ENCODE results near the gene ANKLE1. TPM values are rescaled to one million over a fixed set of nuclear protein-coding genes. Genes with fewer than 3 reads are reported as not detected.

ANKLE1 gene
- total RNA-seq, 1 donor from 2014 or later, result 7.3 TPM

DNA sequence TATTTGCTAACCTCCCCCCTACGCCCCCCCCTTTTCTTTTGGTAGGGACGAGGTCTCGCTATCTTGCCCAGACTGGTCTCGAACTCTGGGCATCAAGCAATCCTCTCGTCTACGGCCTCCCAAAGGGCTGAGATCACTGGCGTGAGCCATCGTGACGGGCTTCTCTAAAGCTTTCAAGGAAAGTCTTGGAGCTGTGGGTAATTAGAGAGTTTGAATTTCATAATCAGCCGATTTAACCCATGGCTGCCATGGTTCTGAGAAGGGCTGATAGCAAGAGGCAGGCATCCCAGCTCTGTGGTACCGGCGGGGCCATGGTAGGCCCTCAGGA lies 22.2 kb downstream of the ANKLE1 start:
- intact Hi-C loops (cut with micrococcal nuclease), result loop anchor here (1.0 kb wide), 1 partner anchor 12 kb away; no protein-coding TSS in a partner anchor

- intact Hi-C loops (cut with micrococcal nuclease), result loop anchor here (1.0 kb wide), 1 partner anchor 37 kb away; the partner anchor contains the start of gene BABAM1
These were observed 22.9 kb downstream of the ANKLE1 start for GRCh38 chr19:17304386-17305215.

GRCh38 chr19:17305216-17305516 lies 23.5 kb downstream of the ANKLE1 start:
- intact Hi-C loops (cut with micrococcal nuclease), result loop anchor here (1.0 kb wide), 1 partner anchor 38 kb away; the partner anchor contains the start of gene BABAM1

GRCh38 chr19:17305517-17306284 lies 24.0 kb downstream of the ANKLE1 start, which contains the start of gene MRPL34:
Gene MRPL34, plus strand, starts transcription at chr19:17305872. Its CDS starts 21 bp downstream, at chr19:17305893.
- intact Hi-C loops (cut with micrococcal nuclease), result loop anchor here (1.0 kb wide), 1 partner anchor 38 kb away; the partner anchor contains the start of gene BABAM1

- intact Hi-C loops (cut with micrococcal nuclease), result no loop called here
These were observed 24.6 kb downstream of the ANKLE1 start for GRCh38 chr19:17306285-17306714.

DNA sequence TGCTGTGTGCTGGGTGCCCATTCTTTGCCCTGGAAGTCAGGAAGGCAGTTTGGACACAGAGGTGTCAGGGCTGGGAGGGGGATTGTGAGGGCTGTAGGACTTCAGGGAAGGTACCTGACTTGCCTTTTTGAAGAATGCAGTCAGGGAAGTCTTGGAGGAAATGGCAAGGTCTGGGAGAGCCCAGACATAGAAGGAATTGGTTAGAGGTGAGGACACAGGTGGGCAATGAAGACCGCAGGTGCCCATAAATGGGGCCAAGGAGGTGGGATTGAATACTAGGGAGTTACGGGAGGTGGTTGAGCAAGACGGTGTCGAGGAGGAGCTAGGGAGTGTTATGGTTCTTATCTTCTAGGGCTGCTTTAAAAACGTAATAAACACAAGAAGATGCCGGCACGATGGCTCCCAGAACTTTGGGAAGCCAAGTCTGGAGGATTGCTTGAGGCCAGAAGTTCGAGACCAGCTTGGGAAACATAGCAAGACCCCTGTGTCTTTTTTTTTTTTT lies 26.2 kb downstream of the ANKLE1 start:
- intact Hi-C loops (cut with micrococcal nuclease), result loop anchor here (2.0 kb wide), 1 partner anchor 15 kb away; no protein-coding TSS in a partner anchor

- intact Hi-C loops (cut with micrococcal nuclease), result loop anchor here (1.0 to 2.0 kb wide), 4 partner anchors 17 to 110 kb away; partner anchors contain the start of genes BABAM1 and GTPBP3
These were observed 27.7 kb downstream of the ANKLE1 start, which contains the start of gene DDA1 for GRCh38 chr19:17309198-17309964. Gene DDA1, plus strand, starts transcription at chr19:17309563. Its CDS starts 92 bp downstream, at chr19:17309655.

GRCh38 chr19:17309965-17310461 lies 28.3 kb downstream of the ANKLE1 start:
- intact Hi-C loops (cut with micrococcal nuclease), result loop anchor here (1.0 to 2.0 kb wide), 4 partner anchors 17 to 109 kb away; partner anchors contain the start of genes BABAM1 and GTPBP3

GRCh38 chr19:17311455-17312188 lies 29.9 kb downstream of the ANKLE1 start:
- intact Hi-C loops (cut with micrococcal nuclease), result no loop called here

- intact Hi-C loops (cut with micrococcal nuclease), result no loop called here
These were observed 30.8 kb downstream of the ANKLE1 start for GRCh38 chr19:17312189-17313113.

GRCh38 chr19:17314007-17314593 lies 32.4 kb downstream of the ANKLE1 start:
- intact Hi-C loops (cut with micrococcal nuclease), result no loop called here

DNA sequence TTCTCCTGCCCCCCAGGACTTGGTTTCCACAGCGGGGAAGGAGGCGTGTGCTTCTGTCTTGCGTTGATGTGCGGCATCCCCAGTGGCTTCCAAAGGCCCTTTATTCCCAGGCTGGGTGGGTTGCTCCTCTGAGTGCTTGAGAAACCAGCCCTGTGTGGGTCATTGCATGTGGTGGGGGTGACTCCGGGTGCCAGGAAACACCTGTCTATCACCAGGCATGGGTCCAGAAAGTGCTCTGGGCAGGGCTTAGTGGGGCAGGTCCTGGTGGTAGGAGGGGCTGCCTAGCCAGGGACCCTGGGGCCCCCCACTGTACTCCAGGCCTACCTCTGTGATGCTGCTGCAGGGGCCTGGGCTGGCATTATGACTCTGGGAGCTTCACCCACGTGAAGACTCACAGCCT lies 37.3 kb downstream of the ANKLE1 start:
- intact Hi-C loops (cut with micrococcal nuclease), result no loop called here

- intact Hi-C loops (cut with micrococcal nuclease), result no loop called here
These were observed 38.0 kb downstream of the ANKLE1 start for GRCh38 chr19:17319473-17320238.

GRCh38 chr19:17320435-17320834 lies 38.7 kb downstream of the ANKLE1 start:
- intact Hi-C loops (cut with micrococcal nuclease), result no loop called here

- intact Hi-C loops (cut with micrococcal nuclease), result no loop called here
These were observed 40.2 kb downstream of the ANKLE1 start for GRCh38 chr19:17321655-17322489.

GRCh38 chr19:17322854-17323253 lies 41.2 kb downstream of the ANKLE1 start:
- intact Hi-C loops (cut with micrococcal nuclease), result no loop called here

Measured in T-helper 2 cell treated with Interferon-gamma antibody and Interleukin-4, amounts not matched to agents 100 ng/mL and 5 ng/mL, for 36 hours (primary cell).